ENCODE results near the gene MGMT. TPM values are rescaled to one million over a fixed set of nuclear protein-coding genes. Genes with fewer than 3 reads are reported as not detected.
A peak's percentile ranks its signal among the peaks of the same experiment; 100 is the strongest.

The MGMT gene
- total RNA-seq, 8 experiments from 2014 or later = 11.4 to 25.8 (median 18.2) TPM

- peaks cover 0 to 2% of the 10 kb centered on the region in 2 donors for H3K4me1 ChIP-seq (replicated peaks in 1 of 2)
- peak in 4 of 8 experiments; percentile 34 to 58 (median 46) for ATAC-seq (replicated peaks in 6 of 8)
- 31 to 68% (median 43%) methylated on average over 1 to 6 of the region's 6 CpGs; no CpG with 5 or more reads in 1 of the 10 experiments for WGBS, 10 experiments
- no peak overlapping the region for H3K27ac ChIP-seq
- in situ Hi-C loops (cut with MboI; ENCODE audit: low pct_unique_long_range_greater_than_20kb in 2 of 9, low sequenced_read_pairs in 9 of 9, unreplicated experiment in 9 of 9) = no loop called here
- H3K4me3 ChIP-seq = no peak overlapping the region
These were observed 51.8 kb downstream of the MGMT start for GRCh38 chr10:129518793-129519192.

GRCh38 chr10:129520440-129521080, 53.5 kb downstream of the MGMT start:
- in situ Hi-C loops (cut with MboI; ENCODE audit: low pct_unique_long_range_greater_than_20kb in 2 of 9, low sequenced_read_pairs in 9 of 9, unreplicated experiment in 9 of 9) = no loop called here
- no peak for ATAC-seq (replicated peaks in 6 of 8)
- 87 to 100% (median 91%) methylated on average over 1 to 4 of the region's 26 CpGs; no CpG with 5 or more reads in 6 of the 10 experiments for WGBS, 10 experiments
- Histone ChIP-seq H3K4me3 (no peak overlapping the region), H3K27ac (no peak overlapping the region), H3K4me1 (replicated peaks in 1 of 2) (peaks cover 10 to 15% of the 10 kb centered on the region in 2 donors)

- WGBS, 10 experiments = 78 to 100% (median 90%) methylated on average over 1 to 5 of the region's 22 CpGs; no CpG with 5 or more reads in 5 of the 10 experiments
- ATAC-seq (replicated peaks in 6 of 8) = no peak
- Histone ChIP-seq H3K4me1 (replicated peaks in 1 of 2) (peaks cover 13 to 22% of the 10 kb centered on the region in 2 donors), H3K4me3 (no peak overlapping the region), H3K27ac (no peak overlapping the region)
- in situ Hi-C loops (cut with MboI; ENCODE audit: low pct_unique_long_range_greater_than_20kb in 2 of 9, low sequenced_read_pairs in 9 of 9, unreplicated experiment in 9 of 9) = no loop called here
These were observed 54.4 kb downstream of the MGMT start for GRCh38 chr10:129521161-129522025.

GRCh38 chr10:129522041-129522585, 55.1 kb downstream of the MGMT start:
- H3K4me3 ChIP-seq = no peak overlapping the region
- no peak overlapping the region for H3K27ac ChIP-seq
- peaks cover 13 to 21% of the 10 kb centered on the region in 2 donors for H3K4me1 ChIP-seq (replicated peaks in 1 of 2)
- in situ Hi-C loops (cut with MboI; ENCODE audit: low pct_unique_long_range_greater_than_20kb in 2 of 9, low sequenced_read_pairs in 9 of 9, unreplicated experiment in 9 of 9) = no loop called here
- no peak for ATAC-seq (replicated peaks in 6 of 8)
- WGBS, 10 experiments = 50 to 100% (median 70%) methylated on average over 1 to 6 of the region's 7 CpGs; no CpG with 5 or more reads in 3 of the 10 experiments

- no peak overlapping the region for H3K4me3 ChIP-seq
- in situ Hi-C loops (cut with MboI; ENCODE audit: low pct_unique_long_range_greater_than_20kb in 2 of 9, low sequenced_read_pairs in 9 of 9, unreplicated experiment in 9 of 9) = no loop called here
- H3K27ac ChIP-seq = no peak overlapping the region
- WGBS, 10 experiments = 82 to 98% (median 87%) methylated on average over 8 to 17 of the region's 27 CpGs; no CpG with 5 or more reads in 5 of the 10 experiments
- H3K4me1 ChIP-seq (replicated peaks in 1 of 2) = peaks cover 13 to 21% of the 10 kb centered on the region in 2 donors
- ATAC-seq (replicated peaks in 6 of 8) = no peak
These were observed 56.1 kb downstream of the MGMT start for GRCh38 chr10:129523031-129523722.

- ATAC-seq (replicated peaks in 6 of 8) = no peak
- in situ Hi-C loops (cut with MboI; ENCODE audit: low pct_unique_long_range_greater_than_20kb in 2 of 9, low sequenced_read_pairs in 9 of 9, unreplicated experiment in 9 of 9) = no loop called here
- H3K4me1 ChIP-seq (replicated peaks in 1 of 2) = peaks cover 13 to 21% of the 10 kb centered on the region in 2 donors
- no peak overlapping the region for H3K4me3 ChIP-seq
- WGBS, 10 experiments = 73 to 100% (median 81%) methylated on average over 3 to 8 of the region's 11 CpGs; no CpG with 5 or more reads in 3 of the 10 experiments
- no peak overlapping the region for H3K27ac ChIP-seq
These were observed 56.8 kb downstream of the MGMT start for GRCh38 chr10:129523723-129524316.

GRCh38 chr10:129524936-129525335, 57.9 kb downstream of the MGMT start:
- H3K4me3 ChIP-seq = no peak overlapping the region
- in situ Hi-C loops (cut with MboI; ENCODE audit: low pct_unique_long_range_greater_than_20kb in 2 of 9, low sequenced_read_pairs in 9 of 9, unreplicated experiment in 9 of 9) = no loop called here
- WGBS, 10 experiments = 17 to 100% (median 72%) methylated on average over 1 to 3 of the region's 3 CpGs; no CpG with 5 or more reads in 1 of the 10 experiments
- peak in 1 of 8 experiments; percentile 14 for ATAC-seq (replicated peaks in 6 of 8)
- H3K27ac ChIP-seq = no peak overlapping the region
- peaks cover 13 to 21% of the 10 kb centered on the region in 2 donors for H3K4me1 ChIP-seq (replicated peaks in 1 of 2)

GRCh38 chr10:129525401-129525801, 58.4 kb downstream of the MGMT start:
- peak in 7 of 8 experiments; percentile 25 to 93 (median 75) for ATAC-seq (replicated peaks in 6 of 8)
- H3K4me1 ChIP-seq (replicated peaks in 1 of 2) = peaks cover 13 to 21% of the 10 kb centered on the region in 2 donors
- 0 to 100% (median 60%) methylated on average over 1 to 9 of the region's 13 CpGs; no CpG with 5 or more reads in 2 of the 10 experiments for WGBS, 10 experiments
- H3K4me3 ChIP-seq = no peak overlapping the region
- in situ Hi-C loops (cut with MboI; ENCODE audit: low pct_unique_long_range_greater_than_20kb in 2 of 9, low sequenced_read_pairs in 9 of 9, unreplicated experiment in 9 of 9) = no loop called here
- no peak overlapping the region for H3K27ac ChIP-seq

- Histone ChIP-seq H3K27ac (no peak overlapping the region), H3K4me3 (no peak overlapping the region), H3K4me1 (replicated peaks in 1 of 2) (peaks cover 13 to 21% of the 10 kb centered on the region in 2 donors)
- in situ Hi-C loops (cut with MboI; ENCODE audit: low pct_unique_long_range_greater_than_20kb in 2 of 9, low sequenced_read_pairs in 9 of 9, unreplicated experiment in 9 of 9) = no loop called here
- ATAC-seq (replicated peaks in 6 of 8) = no peak
- WGBS, 10 experiments = 70 to 100% (median 88%) methylated on average over 2 to 6 of the region's 12 CpGs; no CpG with 5 or more reads in 4 of the 10 experiments
These were observed 59.9 kb downstream of the MGMT start for GRCh38 chr10:129526943-129527342.

GRCh38 chr10:129528376-129528978, 61.4 kb downstream of the MGMT start:
- ATAC-seq (replicated peaks in 6 of 8) = no peak
- Histone ChIP-seq H3K4me1 (replicated peaks in 1 of 2) (peaks cover 13 to 21% of the 10 kb centered on the region in 2 donors), H3K27ac (no peak overlapping the region), H3K4me3 (no peak overlapping the region)
- 80 to 100% (median 87%) methylated on average over 1 to 4 of the region's 16 CpGs; no CpG with 5 or more reads in 6 of the 10 experiments for WGBS, 10 experiments
- in situ Hi-C loops (cut with MboI; ENCODE audit: low pct_unique_long_range_greater_than_20kb in 2 of 9, low sequenced_read_pairs in 9 of 9, unreplicated experiment in 9 of 9) = no loop called here

GRCh38 chr10:129530581-129530980, 63.5 kb downstream of the MGMT start:
- WGBS, 10 experiments = 38 to 100% (median 86%) methylated on average over 1 to 4 of the region's 14 CpGs; no CpG with 5 or more reads in 3 of the 10 experiments
- H3K4me1 ChIP-seq (replicated peaks in 1 of 2) = peaks cover 3 to 8% of the 10 kb centered on the region in 2 donors
- in situ Hi-C loops (cut with MboI; ENCODE audit: low pct_unique_long_range_greater_than_20kb in 2 of 9, low sequenced_read_pairs in 9 of 9, unreplicated experiment in 9 of 9) = no loop called here
- H3K27ac ChIP-seq = no peak overlapping the region
- H3K4me3 ChIP-seq = no peak overlapping the region
- no peak for ATAC-seq (replicated peaks in 6 of 8)
